ENCODE results near the gene WDR7. TPM values are rescaled to one million over a fixed set of nuclear protein-coding genes. Genes with fewer than 3 reads are reported as not detected.

The WDR7 gene
- total RNA-seq, 1 experiment from 2014 or later, result 11.5 TPM

DNA sequence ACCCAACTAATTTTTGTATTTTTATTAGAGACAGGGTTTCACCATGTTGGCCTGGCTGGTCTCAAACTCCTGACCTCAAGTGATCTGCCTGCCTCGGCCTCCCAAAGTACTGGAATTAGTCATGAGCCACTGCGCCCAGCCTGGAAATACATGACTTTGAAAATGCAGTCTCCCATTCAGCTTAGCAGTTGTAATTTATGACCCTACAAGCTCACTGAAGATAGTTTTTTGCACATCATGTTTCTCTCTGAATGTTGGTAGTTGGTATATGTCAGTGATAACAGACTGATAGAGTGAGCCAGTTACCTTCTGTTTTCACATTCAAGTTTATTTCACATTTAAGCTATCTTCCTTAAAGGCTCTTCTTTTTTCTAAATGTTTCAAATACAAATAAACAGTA is 7.1 kb downstream of the WDR7 start:
- Histone ChIP-seq H3K27ac (ENCODE audit: low read depth, low read length) (no peak overlapping the region), H3K9me2 (ENCODE audit: insufficient read depth) (no peaks in the 10 kb centered on the region), H3K9me3 (ENCODE audit: control insufficient read depth in 1 of 2, insufficient read depth in 1 of 2, low read depth in 1 of 2, low read length in 2 of 2) (no peaks in the 10 kb centered on the region), H2AFZ (ENCODE audit: low read depth, low read length, poor library complexity, severe bottlenecking) (no peak overlapping the region), H3K9ac (ENCODE audit: low read length) (no peak overlapping the region), H3K4me3 (replicated peaks in 1 of 2; ENCODE audit: low read depth in 1 of 2, low read length in 2 of 2) (no peak overlapping the region), H3K36me3 (ENCODE audit: control insufficient read depth in 1 of 2, insufficient read depth in 2 of 2, low read length in 2 of 2) (no peaks in the 10 kb centered on the region), H3K27me3 (ENCODE audit: insufficient read depth, low read length) (no peaks in the 10 kb centered on the region), H3K4me1 (ENCODE audit: control insufficient read depth in 1 of 2, insufficient read depth in 2 of 2, low read length in 2 of 2) (no peaks in the 10 kb centered on the region), H4K20me1 (ENCODE audit: insufficient read depth) (no peaks in the 10 kb centered on the region), H3K79me2 (ENCODE audit: insufficient read depth, low read length) (peaks cover 11% of the 10 kb centered on the region), H3K4me2 (ENCODE audit: low read length) (no peak overlapping the region)
- RAD21 ChIA-PET (ENCODE audit: low non-redundant PET in 1 of 2, low total read pairs in 2 of 2, uncharacterized antibody in 2 of 2, unreplicated experiment in 2 of 2), result no interaction called here
- ATAC-seq (no peak), DNase-seq (ENCODE audit: low read depth, low spot score) (no peak)
- POLR2A ChIA-PET, result no interaction called here
- no TSS peak for BruUV-seq (replicated peaks)
- intact Hi-C loops (cut with micrococcal nuclease), result no loop called here
- CTCF ChIA-PET, result no interaction called here
- TF ChIP-seq EZH2 (IDR thresholded peaks at IDR 0.05) (no peak), SIN3A (IDR thresholded peaks at IDR 0.05; ENCODE audit: low read depth) (no peak), EGR1 (IDR thresholded peaks at IDR 0.05; ENCODE audit: low read depth) (no peak), TCF7L2 (IDR thresholded peaks at IDR 0.05; ENCODE audit: borderline replicate concordance, extremely low read depth, insufficient read depth, insufficient read length) (no peak), POLR2AphosphoS5 (IDR thresholded peaks at IDR 0.05; ENCODE audit: low read depth, low read length) (no peak), JUND (IDR thresholded peaks at IDR 0.05) (no peak)
- TF ChIP-seq, protein P1, sequence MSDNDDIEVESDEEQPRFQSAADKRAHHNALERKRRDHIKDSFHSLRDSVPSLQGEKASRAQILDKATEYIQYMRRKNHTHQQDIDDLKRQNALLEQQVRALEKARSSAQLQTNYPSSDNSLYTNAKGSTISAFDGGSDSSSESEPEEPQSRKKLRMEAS (IDR thresholded peaks at IDR 0.05), result no peak
- TF ChIP-seq, protein P2, sequence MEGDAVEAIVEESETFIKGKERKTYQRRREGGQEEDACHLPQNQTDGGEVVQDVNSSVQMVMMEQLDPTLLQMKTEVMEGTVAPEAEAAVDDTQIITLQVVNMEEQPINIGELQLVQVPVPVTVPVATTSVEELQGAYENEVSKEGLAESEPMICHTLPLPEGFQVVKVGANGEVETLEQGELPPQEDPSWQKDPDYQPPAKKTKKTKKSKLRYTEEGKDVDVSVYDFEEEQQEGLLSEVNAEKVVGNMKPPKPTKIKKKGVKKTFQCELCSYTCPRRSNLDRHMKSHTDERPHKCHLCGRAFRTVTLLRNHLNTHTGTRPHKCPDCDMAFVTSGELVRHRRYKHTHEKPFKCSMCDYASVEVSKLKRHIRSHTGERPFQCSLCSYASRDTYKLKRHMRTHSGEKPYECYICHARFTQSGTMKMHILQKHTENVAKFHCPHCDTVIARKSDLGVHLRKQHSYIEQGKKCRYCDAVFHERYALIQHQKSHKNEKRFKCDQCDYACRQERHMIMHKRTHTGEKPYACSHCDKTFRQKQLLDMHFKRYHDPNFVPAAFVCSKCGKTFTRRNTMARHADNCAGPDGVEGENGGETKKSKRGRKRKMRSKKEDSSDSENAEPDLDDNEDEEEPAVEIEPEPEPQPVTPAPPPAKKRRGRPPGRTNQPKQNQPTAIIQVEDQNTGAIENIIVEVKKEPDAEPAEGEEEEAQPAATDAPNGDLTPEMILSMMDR (IDR thresholded peaks at IDR 0.05 in 2 of 3, conservative IDR thresholded peaks at IDR 0.05 in 1 of 3; ENCODE audit: borderline replicate concordance in 1 of 3, insufficient read depth in 1 of 3, low read depth in 2 of 3, low read length in 2 of 3), result no peak

DNA sequence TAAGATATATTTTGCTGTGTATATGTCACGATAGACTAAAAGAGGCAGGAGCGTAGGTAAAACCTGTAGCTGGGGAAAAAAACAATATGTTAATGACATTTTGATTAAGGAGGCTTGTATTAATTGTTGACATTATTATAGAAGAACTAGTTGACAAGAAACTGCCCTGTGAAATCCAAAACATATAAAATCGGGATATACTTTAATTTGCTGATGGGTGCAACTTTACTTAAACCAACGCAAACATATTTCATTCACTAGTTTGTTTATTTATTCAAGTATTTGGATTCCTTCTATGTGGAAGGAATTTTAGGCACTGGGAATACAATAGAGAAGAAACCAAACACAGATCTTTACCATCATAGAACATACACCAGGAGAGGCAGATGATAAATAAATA is 8.0 kb downstream of the WDR7 start:
- no peaks in the 10 kb centered on the region for H3K4me1 ChIP-seq (ENCODE audit: control insufficient read depth in 1 of 2, insufficient read depth in 2 of 2, low read length in 2 of 2)
- CTCF ChIA-PET, result no interaction called here
- RAD21 ChIA-PET (ENCODE audit: low non-redundant PET in 1 of 2, low total read pairs in 2 of 2, uncharacterized antibody in 2 of 2, unreplicated experiment in 2 of 2), result no interaction called here
- no peak overlapping the region for H3K9ac ChIP-seq (ENCODE audit: low read length)
- no peaks in the 10 kb centered on the region for H4K20me1 ChIP-seq (ENCODE audit: insufficient read depth)
- H3K9me3 ChIP-seq (ENCODE audit: control insufficient read depth in 1 of 2, insufficient read depth in 1 of 2, low read depth in 1 of 2, low read length in 2 of 2), result no peaks in the 10 kb centered on the region
- no TSS peak for BruUV-seq (replicated peaks)
- no peak for ATAC-seq
- no peaks in the 10 kb centered on the region for H3K9me2 ChIP-seq (ENCODE audit: insufficient read depth)
- H3K27ac ChIP-seq (ENCODE audit: low read depth, low read length), result no peak overlapping the region
- intact Hi-C loops (cut with micrococcal nuclease), result no loop called here
- H3K27me3 ChIP-seq (ENCODE audit: insufficient read depth, low read length), result no peaks in the 10 kb centered on the region
- H2AFZ ChIP-seq (ENCODE audit: low read depth, low read length, poor library complexity, severe bottlenecking), result no peak overlapping the region
- no peak for DNase-seq (ENCODE audit: low read depth, low spot score)
- H3K79me2 ChIP-seq (ENCODE audit: insufficient read depth, low read length), result peaks cover 7% of the 10 kb centered on the region; the same call in 1 of the 2 replicates
- TF ChIP-seq, protein P1 (IDR thresholded peaks at IDR 0.05), result no peak
- TF ChIP-seq ZFX (IDR thresholded peaks at IDR 0.05), result no peak
- no peak for TF ChIP-seq RAD21 (IDR thresholded peaks at IDR 0.05; ENCODE audit: low read depth)
- TF ChIP-seq EZH2 (IDR thresholded peaks at IDR 0.05), result no peak
- no peak for TF ChIP-seq EZH2phosphoT487 (IDR thresholded peaks at IDR 0.05; ENCODE audit: borderline replicate concordance)
- TF ChIP-seq CEBPB (IDR thresholded peaks at IDR 0.05; ENCODE audit: low read depth), result no peak
- no peak for TF ChIP-seq SP1 (IDR thresholded peaks at IDR 0.05; ENCODE audit: low read depth)
- TF ChIP-seq, protein P3, sequence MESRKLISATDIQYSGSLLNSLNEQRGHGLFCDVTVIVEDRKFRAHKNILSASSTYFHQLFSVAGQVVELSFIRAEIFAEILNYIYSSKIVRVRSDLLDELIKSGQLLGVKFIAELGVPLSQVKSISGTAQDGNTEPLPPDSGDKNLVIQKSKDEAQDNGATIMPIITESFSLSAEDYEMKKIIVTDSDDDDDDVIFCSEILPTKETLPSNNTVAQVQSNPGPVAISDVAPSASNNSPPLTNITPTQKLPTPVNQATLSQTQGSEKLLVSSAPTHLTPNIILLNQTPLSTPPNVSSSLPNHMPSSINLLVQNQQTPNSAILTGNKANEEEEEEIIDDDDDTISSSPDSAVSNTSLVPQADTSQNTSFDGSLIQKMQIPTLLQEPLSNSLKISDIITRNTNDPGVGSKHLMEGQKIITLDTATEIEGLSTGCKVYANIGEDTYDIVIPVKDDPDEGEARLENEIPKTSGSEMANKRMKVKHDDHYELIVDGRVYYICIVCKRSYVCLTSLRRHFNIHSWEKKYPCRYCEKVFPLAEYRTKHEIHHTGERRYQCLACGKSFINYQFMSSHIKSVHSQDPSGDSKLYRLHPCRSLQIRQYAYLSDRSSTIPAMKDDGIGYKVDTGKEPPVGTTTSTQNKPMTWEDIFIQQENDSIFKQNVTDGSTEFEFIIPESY (IDR thresholded peaks at IDR 0.05; ENCODE audit: extremely low read depth, insufficient replicate concordance, low read length), result no peak
- no peak overlapping the region for H3K4me3 ChIP-seq (replicated peaks in 1 of 2; ENCODE audit: low read depth in 1 of 2, low read length in 2 of 2)
- no peak overlapping the region for H3K4me2 ChIP-seq (ENCODE audit: low read length)
- POLR2A ChIA-PET, result no interaction called here
- H3K36me3 ChIP-seq (ENCODE audit: control insufficient read depth in 1 of 2, insufficient read depth in 2 of 2, low read length in 2 of 2), result no peaks in the 10 kb centered on the region
